NT2/D1 (cell line): ENCODE results near the gene SUN5.
"Not testable (repeated sequence)": the region's sequence is repeated elsewhere in the genome, so short reads cannot be mapped to it uniquely, and the experiment has no call there.

Source experiments
- DNase-seq: peaks from one replicate; pipeline ENCODE4 v3.0.0-alpha.2; 2011; ENCODE audit warnings: low read depth, low spot score
- H3K27me3 ChIP-seq: 2 replicates; pipeline ENCODE4 v1.6.0; 2011; ENCODE audit warnings: mild to moderate bottlenecking; ENCODE audit not compliant: insufficient read length, insufficient read depth
- H3K36me3 ChIP-seq: 2 replicates; pipeline ENCODE4 v1.6.1; 2011; ENCODE audit warnings: mild to moderate bottlenecking, low read length, mixed read lengths; ENCODE audit not compliant: insufficient read depth, insufficient read length
- H3K4me1 ChIP-seq: 2 replicates; pipeline ENCODE4 v1.5.1; 2011; ENCODE audit not compliant: insufficient read depth, insufficient read length
- H3K4me3 ChIP-seq: 2 replicates; pipeline ENCODE4 v1.5.1; 2011; ENCODE audit warnings: low read depth; ENCODE audit not compliant: insufficient read length
- H3K9ac ChIP-seq: 2 replicates; pipeline ENCODE4 v1.6.0; 2011; ENCODE audit warnings: low read depth; ENCODE audit not compliant: insufficient read length
- H3K9me3 ChIP-seq: 2 replicates; pipeline ENCODE4 v1.5.1; 2011; ENCODE audit warnings: mild to moderate bottlenecking, low read length; ENCODE audit not compliant: insufficient read depth
- SUZ12 ChIP-seq: IDR thresholded peaks from 2 replicates; pipeline ENCODE4 v1.6.1; 2011; ENCODE audit not compliant: insufficient read length, insufficient read depth; ENCODE audit errors: extremely low read depth
- YY1 ChIP-seq: IDR thresholded peaks from 2 replicates; pipeline ENCODE4 v1.6.1; 2011; ENCODE audit not compliant: insufficient read length, insufficient read depth
- ZNF274 ChIP-seq: IDR thresholded peaks from 2 replicates; pipeline ENCODE4 v1.6.1; 2011; ENCODE audit warnings: mild to moderate bottlenecking, low read depth, low read length

The SUN5 gene

GRCh38 chr20:32960849-32961731 is 43.1 kb downstream of the SUN5 start:
- H3K4me3 ChIP-seq: no peak overlapping the region
- no peaks in the 10 kb centered on the region for H3K27me3 ChIP-seq
- no peaks in the 10 kb centered on the region for H3K4me1 ChIP-seq
- peaks cover 21% of the 10 kb centered on the region for H3K9me3 ChIP-seq
- TF ChIP-seq SUZ12: no peak
- TF ChIP-seq YY1: no peak
- no peak for TF ChIP-seq ZNF274
- no peaks in the 10 kb centered on the region for H3K36me3 ChIP-seq
- no peak for DNase-seq
- no peak overlapping the region for H3K9ac ChIP-seq

- Histone ChIP-seq H3K27me3 (no peaks in the 10 kb centered on the region), H3K9me3 (peaks cover 22% of the 10 kb centered on the region), H3K36me3 (no peaks in the 10 kb centered on the region), H3K9ac (no peak overlapping the region), H3K4me1 (no peaks in the 10 kb centered on the region), H3K4me3 (no peak overlapping the region)
- no peak for DNase-seq
- TF ChIP-seq SUZ12 (no peak), YY1 (no peak), ZNF274 (no peak)
Measured at GRCh38 chr20:32960222-32960518, 44.1 kb downstream of the SUN5 start.

GRCh38 chr20:32959351-32960221 is 44.6 kb downstream of the SUN5 start:
- Histone ChIP-seq H3K4me1 (no peaks in the 10 kb centered on the region), H3K36me3 (no peaks in the 10 kb centered on the region), H3K9ac (no peak overlapping the region), H3K4me3 (no peak overlapping the region), H3K27me3 (no peaks in the 10 kb centered on the region), H3K9me3 (peaks cover 22% of the 10 kb centered on the region)
- no peak for DNase-seq
- TF ChIP-seq SUZ12: no peak
- TF ChIP-seq ZNF274: no peak
- TF ChIP-seq YY1: no peak

- DNase-seq: no peak
- H3K9me3 ChIP-seq: peaks cover 22% of the 10 kb centered on the region
- no peak overlapping the region for H3K9ac ChIP-seq
- TF ChIP-seq SUZ12 (no peak), ZNF274 (no peak), YY1 (no peak)
- H3K4me3 ChIP-seq: no peak overlapping the region
- H3K36me3 ChIP-seq: no peaks in the 10 kb centered on the region
- no peaks in the 10 kb centered on the region for H3K4me1 ChIP-seq
- H3K27me3 ChIP-seq: peaks cover 4% of the 10 kb centered on the region
Measured at GRCh38 chr20:32958574-32958973, 45.7 kb downstream of the SUN5 start.

GRCh38 chr20:32957459-32957858 is 46.8 kb downstream of the SUN5 start:
- no peak for TF ChIP-seq YY1
- TF ChIP-seq SUZ12: no peak
- TF ChIP-seq ZNF274: no peak
- Histone ChIP-seq H3K4me1 (no peaks in the 10 kb centered on the region), H3K9me3 (peaks cover 22% of the 10 kb centered on the region), H3K27me3 (peaks cover 15% of the 10 kb centered on the region), H3K4me3 (no peak overlapping the region), H3K9ac (no peak overlapping the region), H3K36me3 (no peaks in the 10 kb centered on the region)
- DNase-seq: no peak

- peak; percentile 63 for DNase-seq
- not testable (repeated sequence) for H3K36me3 ChIP-seq, H3K4me3 ChIP-seq, H3K9me3 ChIP-seq, H3K4me1 ChIP-seq, H3K9ac ChIP-seq
- peaks cover 66% of the 10 kb centered on the region for H3K27me3 ChIP-seq
Measured at GRCh38 chr20:32950539-32950938, 53.7 kb downstream of the SUN5 start.

- Histone ChIP-seq H3K27me3 (peaks cover 42% of the 10 kb centered on the region), H3K4me1 (peaks cover 3% of the 10 kb centered on the region), H3K9me3 (no peaks in the 10 kb centered on the region), H3K4me3 (no peak overlapping the region), H3K9ac (no peak overlapping the region), H3K36me3 (no peaks in the 10 kb centered on the region)
- TF ChIP-seq SUZ12 (no peak), YY1 (no peak), ZNF274 (no peak)
- no peak for DNase-seq
Measured at GRCh38 chr20:32946629-32947028, 57.6 kb downstream of the SUN5 start.
